PC-9 (cell line): ENCODE measurements around the gene FAM8A1. TPM values are rescaled to one million over a fixed set of nuclear protein-coding genes. Genes with fewer than 3 reads are reported as not detected.

Experiments used
- Bru-seq: library from RNA; stranded (reverse); fragments of 400-500 nt; gene quantifications from one replicate; lab custom pipeline; 2021; lab: Mats Ljungman, UMichigan
- BruChase-seq, 2 experiments: library from RNA; stranded (reverse); fragments of 400-500 nt; gene quantifications; one replicate each; lab custom pipeline; 2021; lab: Mats Ljungman, UMichigan
- BruUV-seq: library from RNA; stranded (reverse); fragments of 400-500 nt; replicated peaks from 2 replicates; lab custom pipeline; 2021; lab: Mats Ljungman, UMichigan
- CTCF ChIA-PET: fragments of 300-600 bp; sonication (Branson Sonifier 250); formaldehyde crosslinking; loops from one replicate; lab custom pipeline; 2022; ENCODE audit warnings: antibody characterized with exemption; lab: Charles Lee
- POLR2A ChIA-PET: fragments of 300-600 bp; sonication (Branson Sonifier 250); formaldehyde crosslinking; loops from one replicate; lab custom pipeline; 2022; ENCODE audit warnings: antibody characterized with exemption; ENCODE audit not compliant: unreplicated experiment; lab: Charles Lee
- DNase-seq, 2 experiments: peaks; one replicate each; pipeline versions ENCODE4 v3.0.0 to v3.0.0-alpha.2; 2015 to 2022; ENCODE audit warnings: mixed read lengths in 1 of 2
- H2AFZ ChIP-seq: fragments of 200-600 bp; sonication (generic); 2 replicates; pipeline ENCODE4 v1.8.1; 2017; ENCODE audit warnings: antibody characterized with exemption
- H3F3A ChIP-seq: fragments of 200-600 bp; sonication (generic); 2 replicates; pipeline ENCODE4 v1.8.1; 2017; ENCODE audit warnings: antibody characterized with exemption, mild to moderate bottlenecking, low read depth; ENCODE audit not compliant: insufficient read depth
- H3K27ac ChIP-seq: fragments of 200-600 bp; sonication (generic); 2 replicates; pipeline ENCODE4 v1.6.1; 2016; ENCODE audit warnings: mixed run types
- H3K27me3 ChIP-seq: fragments of 200-600 bp; sonication (generic); 2 replicates; pipeline ENCODE4 v1.6.1; 2016; ENCODE audit warnings: low read depth, mixed run types; ENCODE audit not compliant: insufficient read depth
- H3K36me3 ChIP-seq: fragments of 200-600 bp; sonication (generic); 2 replicates; pipeline ENCODE4 v1.6.1; 2016; ENCODE audit warnings: low read depth, mixed run types
- H3K4me1 ChIP-seq: fragments of 200-600 bp; sonication (generic); replicated peaks from 2 replicates; pipeline ENCODE4 v1.6.1; 2016; ENCODE audit warnings: mixed run types; ENCODE audit not compliant: insufficient read depth
- H3K4me2 ChIP-seq: fragments of 200-600 bp; sonication (generic); 2 replicates; pipeline ENCODE4 v1.6.1; 2017; ENCODE audit warnings: mixed run types
- H3K4me3 ChIP-seq: fragments of 200-600 bp; sonication (generic); 2 replicates; pipeline ENCODE4 v1.6.1; 2016; ENCODE audit warnings: mixed run types
- H3K79me2 ChIP-seq: fragments of 200-600 bp; sonication (generic); 2 replicates; pipeline ENCODE4 v1.6.1; 2017; ENCODE audit warnings: low read depth, mixed run types
- H3K9me2 ChIP-seq: fragments of 200-600 bp; sonication (generic); 2 replicates; pipeline ENCODE4 v1.8.1; 2017; ENCODE audit warnings: mild to moderate bottlenecking; ENCODE audit not compliant: insufficient read depth
- H3K9me3 ChIP-seq: fragments of 200-600 bp; sonication (generic); 2 replicates; pipeline ENCODE4 v1.8.1; 2016; ENCODE audit warnings: low read depth; ENCODE audit not compliant: insufficient read depth
- H4K20me1 ChIP-seq: fragments of 200-600 bp; sonication (generic); 2 replicates; pipeline ENCODE4 v1.8.1; 2017; ENCODE audit not compliant: insufficient read depth
- EZH2 ChIP-seq: fragments of 200-600 bp; sonication (generic); IDR thresholded peaks from 2 replicates; pipeline ENCODE4 v1.8.0; 2017; ENCODE audit warnings: antibody characterized with exemption, low read depth
- intact Hi-C: fragments of 100-400 bp; cut with micrococcal nuclease; formaldehyde crosslinking; loops from one replicate; pipeline ENCODE4 v1.10.0; 2022; ENCODE audit not compliant: unreplicated experiment
- long read RNA-seq: library from polyadenylated mRNA; stranded (forward); transcript quantifications from one replicate; pipeline ENCODE4 v2.0.0, GENCODE V29; 2022
- total RNA-seq: library from RNA; stranded (reverse); gene quantifications from 2 replicates; pipeline ENCODE4 v1.2.3, GENCODE V29; 2021
- TF ChIP-seq, protein P1 (sequence below): fragments of 200-600 bp; sonication (generic); conservative IDR thresholded peaks from 2 replicates; pipeline ENCODE4 v1.6.1; 2017; ENCODE audit warnings: mixed run types, antibody characterized with exemption, mild to moderate bottlenecking, moderate library complexity

FAM8A1 gene, protein sequence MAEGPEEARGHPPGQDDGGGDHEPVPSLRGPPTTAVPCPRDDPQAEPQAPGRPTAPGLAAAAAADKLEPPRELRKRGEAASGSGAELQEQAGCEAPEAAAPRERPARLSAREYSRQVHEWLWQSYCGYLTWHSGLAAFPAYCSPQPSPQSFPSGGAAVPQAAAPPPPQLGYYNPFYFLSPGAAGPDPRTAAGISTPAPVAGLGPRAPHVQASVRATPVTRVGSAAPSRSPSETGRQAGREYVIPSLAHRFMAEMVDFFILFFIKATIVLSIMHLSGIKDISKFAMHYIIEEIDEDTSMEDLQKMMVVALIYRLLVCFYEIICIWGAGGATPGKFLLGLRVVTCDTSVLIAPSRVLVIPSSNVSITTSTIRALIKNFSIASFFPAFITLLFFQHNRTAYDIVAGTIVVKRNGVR
- total RNA-seq (8.1 and 11.9 TPM in 2 replicates), Bru-seq, nascent RNA (percentile 58 among the genes with signal in this experiment), BruChase-seq, experiment 1, labeled RNA remaining after a 2-hour chase (percentile 74 among the genes with signal in this experiment), BruChase-seq, experiment 2, labeled RNA remaining after a 6-hour chase (percentile 85 among the genes with signal in this experiment)
- long read RNA-seq, full-length matches to known transcripts: 11 of 13 reads
- long read RNA-seq, partial matches to known transcripts: 2 of 13 reads
- long read RNA-seq, other reads (novel, unspliced or antisense): 0 of 13 reads

DNA sequence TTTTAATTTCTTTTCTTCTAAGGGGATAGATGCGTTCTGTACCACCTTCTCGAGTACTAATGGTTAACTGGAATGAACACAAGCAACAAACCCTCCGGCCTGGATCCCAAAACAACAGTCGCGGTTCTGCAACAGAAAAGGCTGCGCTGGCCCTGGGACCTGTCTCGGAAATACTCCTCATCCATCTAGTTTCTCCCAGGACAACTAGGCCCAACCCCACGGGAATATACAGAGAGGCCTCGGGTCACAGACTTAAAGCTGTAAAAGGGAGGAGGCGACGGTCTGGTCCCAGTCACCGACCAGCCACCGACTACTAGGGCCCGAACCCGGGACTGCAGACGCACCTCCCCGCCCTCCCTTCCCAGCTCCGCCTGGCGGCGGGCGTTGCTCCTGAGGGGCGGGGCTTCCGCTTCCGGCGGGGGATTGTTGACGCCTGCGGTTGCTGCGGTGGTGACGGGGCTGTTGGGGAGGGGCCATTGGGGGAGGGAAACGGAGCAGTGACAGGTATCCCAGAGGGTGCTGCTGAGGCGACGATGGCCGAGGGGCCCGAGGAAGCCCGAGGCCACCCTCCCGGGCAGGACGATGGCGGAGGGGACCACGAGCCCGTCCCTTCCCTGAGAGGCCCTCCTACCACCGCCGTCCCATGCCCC is at the start of gene FAM8A1:
TSS of gene FAM8A1 (plus strand) at position 426 of the 650 bp plus-strand sequence. CDS start at position 534, 108 bp downstream.
- Histone ChIP-seq H3K4me3 (peak within 1 kb of the TSS; percentile 80), H4K20me1 (no peaks in the 10 kb centered on the region), H3K9me2 (no peaks in the 10 kb centered on the region; the same call in 1 of the 2 replicates), H3K4me1 (peaks cover 11% of the 10 kb centered on the region; the same call in 1 of the 2 replicates), H3K36me3 (no peaks in the 10 kb centered on the region), H3K4me2 (peak within 1 kb of the TSS; percentile 92), H3K9me3 (no peaks in the 10 kb centered on the region), H3K79me2 (no peaks in the 10 kb centered on the region), H3F3A (peaks cover 5% of the 10 kb centered on the region; the same call in 1 of the 2 replicates), H3K27ac (no peak within 1 kb of the TSS), H3K27me3 (no peaks in the 10 kb centered on the region), H2AFZ (peak within 1 kb of the TSS; percentile 88)
- CTCF ChIA-PET: interaction anchor here (0.6 to 1.0 kb wide), 8 partner anchors 11 to 581 kb away, joined by 3 to 21 read pairs (median 6); partner anchors contain the start of gene KIF13A
- TSS peak; percentile 94 for BruUV-seq
- peak; percentile 76 to 95 for DNase-seq
- POLR2A ChIA-PET: interaction anchor here (0.5 to 2.0 kb wide), 7 partner anchors 11 to 838 kb away, joined by 3 to 17 read pairs (median 5); partner anchors contain the start of gene TPMT
- TF ChIP-seq, protein P1, sequence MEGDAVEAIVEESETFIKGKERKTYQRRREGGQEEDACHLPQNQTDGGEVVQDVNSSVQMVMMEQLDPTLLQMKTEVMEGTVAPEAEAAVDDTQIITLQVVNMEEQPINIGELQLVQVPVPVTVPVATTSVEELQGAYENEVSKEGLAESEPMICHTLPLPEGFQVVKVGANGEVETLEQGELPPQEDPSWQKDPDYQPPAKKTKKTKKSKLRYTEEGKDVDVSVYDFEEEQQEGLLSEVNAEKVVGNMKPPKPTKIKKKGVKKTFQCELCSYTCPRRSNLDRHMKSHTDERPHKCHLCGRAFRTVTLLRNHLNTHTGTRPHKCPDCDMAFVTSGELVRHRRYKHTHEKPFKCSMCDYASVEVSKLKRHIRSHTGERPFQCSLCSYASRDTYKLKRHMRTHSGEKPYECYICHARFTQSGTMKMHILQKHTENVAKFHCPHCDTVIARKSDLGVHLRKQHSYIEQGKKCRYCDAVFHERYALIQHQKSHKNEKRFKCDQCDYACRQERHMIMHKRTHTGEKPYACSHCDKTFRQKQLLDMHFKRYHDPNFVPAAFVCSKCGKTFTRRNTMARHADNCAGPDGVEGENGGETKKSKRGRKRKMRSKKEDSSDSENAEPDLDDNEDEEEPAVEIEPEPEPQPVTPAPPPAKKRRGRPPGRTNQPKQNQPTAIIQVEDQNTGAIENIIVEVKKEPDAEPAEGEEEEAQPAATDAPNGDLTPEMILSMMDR: no peak; the same call in 1 of the 2 replicates
- TF ChIP-seq EZH2: no peak
- intact Hi-C loops: no loop called here

DNA sequence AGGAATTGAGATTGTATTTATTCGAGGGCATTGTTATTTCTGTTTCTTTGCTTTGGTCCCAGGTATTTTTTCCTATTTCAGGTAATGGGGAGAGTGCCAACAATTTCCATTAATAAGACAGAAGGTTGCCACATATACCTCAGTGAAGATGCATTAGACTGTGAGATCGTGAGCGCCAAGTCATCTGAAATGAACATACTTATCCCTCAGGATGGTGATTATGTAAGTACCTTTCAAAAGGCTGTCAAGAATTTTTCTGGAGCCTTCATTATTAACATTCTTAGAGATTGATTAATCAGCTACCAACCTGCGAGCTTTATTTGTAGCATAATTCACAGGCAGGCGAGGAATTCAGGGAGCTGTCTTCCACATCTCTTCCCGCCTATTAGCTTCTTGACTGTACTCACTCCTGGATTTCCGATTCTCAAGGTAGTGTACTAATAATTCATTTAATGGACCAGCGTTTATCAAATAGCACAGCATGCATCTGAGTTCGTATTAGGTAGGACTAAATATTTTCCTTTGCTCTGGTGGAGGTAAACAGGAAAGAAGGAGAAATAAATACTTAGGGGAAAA is 48.6 kb upstream of the FAM8A1 start:
- Histone ChIP-seq H3K27me3 (no peaks in the 10 kb centered on the region), H3F3A (no peaks in the 10 kb centered on the region), H3K4me2 (no peak overlapping the region), H2AFZ (no peak overlapping the region), H3K4me3 (no peak overlapping the region), H3K79me2 (no peaks in the 10 kb centered on the region), H3K36me3 (no peaks in the 10 kb centered on the region), H3K4me1 (no peaks in the 10 kb centered on the region), H4K20me1 (no peaks in the 10 kb centered on the region), H3K9me2 (no peaks in the 10 kb centered on the region; the same call in 1 of the 2 replicates), H3K9me3 (no peaks in the 10 kb centered on the region), H3K27ac (no peak overlapping the region)
- ChIA-PET CTCF (no interaction called here), POLR2A (interaction anchor here (0.5 kb wide), 1 partner anchor 1254 kb away, joined by 7 read pairs; no protein-coding TSS in a partner anchor)
- TF ChIP-seq, protein P1: no peak
- TF ChIP-seq EZH2: no peak
- BruUV-seq: no TSS peak
- no peak for DNase-seq
- intact Hi-C loops: no loop called here

DNA sequence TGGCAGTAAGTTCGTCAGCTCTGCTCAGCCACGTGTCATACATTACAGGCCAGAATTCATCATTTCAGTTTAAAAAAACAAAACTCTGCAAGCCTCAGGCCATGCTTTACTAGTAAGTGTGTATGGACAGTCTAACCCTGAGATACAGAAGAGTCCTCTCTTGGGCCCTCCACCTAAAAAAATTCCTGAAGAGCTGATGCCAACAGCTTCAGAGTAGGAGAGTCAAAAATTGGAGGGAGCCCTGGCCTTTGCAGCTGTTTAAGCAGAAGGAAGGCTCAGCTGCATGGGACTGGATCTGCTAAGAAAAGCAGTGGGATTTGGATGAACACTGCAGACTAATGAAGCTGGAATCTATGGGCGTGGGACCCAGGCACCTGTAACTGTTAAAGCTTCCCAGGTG is 47.2 kb upstream of the FAM8A1 start:
- Histone ChIP-seq H2AFZ (no peak overlapping the region), H3K27ac (no peak overlapping the region), H3K36me3 (no peaks in the 10 kb centered on the region), H4K20me1 (no peaks in the 10 kb centered on the region), H3K27me3 (no peaks in the 10 kb centered on the region), H3K4me3 (no peak overlapping the region), H3K4me1 (no peaks in the 10 kb centered on the region), H3K4me2 (no peak overlapping the region), H3K9me2 (no peaks in the 10 kb centered on the region; the same call in 1 of the 2 replicates), H3K79me2 (no peaks in the 10 kb centered on the region), H3F3A (no peaks in the 10 kb centered on the region), H3K9me3 (no peaks in the 10 kb centered on the region)
- no peak for DNase-seq
- no TSS peak for BruUV-seq
- ChIA-PET POLR2A (no interaction called here), CTCF (no interaction called here)
- intact Hi-C loops: no loop called here
- no peak for TF ChIP-seq EZH2
- TF ChIP-seq, protein P1: no peak
